Stomach smooth muscle (tissue), 2 donors: ENCODE data around the gene STX1B.

Experiments used
- H3K27ac ChIP-seq: one replicate; pipeline ENCODE4 v1.7.0; 2013; ENCODE audit warnings: mild to moderate bottlenecking, low read length, inconsistent platforms
- H3K27me3 ChIP-seq, 2 donors: one replicate each; pipeline ENCODE4 v1.7.0; 2013; ENCODE audit warnings: low read length in 2 of 2; ENCODE audit not compliant: insufficient read depth in 2 of 2, control insufficient read depth in 1 of 2
- H3K36me3 ChIP-seq, 2 donors: one replicate each; pipeline ENCODE4 v1.7.0; 2013; ENCODE audit warnings: low read length in 2 of 2; ENCODE audit not compliant: control insufficient read depth in 2 of 2, insufficient read depth in 2 of 2
- H3K4me1 ChIP-seq: one replicate; pipeline ENCODE4 v1.7.0; 2013; ENCODE audit warnings: low read length; ENCODE audit not compliant: control insufficient read depth, insufficient read depth
- H3K4me3 ChIP-seq, 2 donors: one replicate each; pipeline ENCODE4 v1.7.0; 2013; ENCODE audit warnings: low read length in 2 of 2
- H3K9ac ChIP-seq, 2 donors: one replicate each; pipeline ENCODE4 v1.7.0; 2013; ENCODE audit warnings: low read length in 2 of 2, mild to moderate bottlenecking in 1 of 2
- H3K9me3 ChIP-seq, 2 donors: one replicate each; pipeline ENCODE4 v1.7.0; 2013; ENCODE audit warnings: low read length in 2 of 2; ENCODE audit not compliant: control insufficient read depth in 2 of 2
- donor health status: healthy.
- donor health status: Pancreatic carcinoma.

Gene STX1B

GRCh38 chr16:30958175-30959079 is 52.0 kb downstream of the STX1B start:
- Histone ChIP-seq H3K27ac (peak overlapping the region; percentile 18), H3K36me3 (peaks cover 28 to 35% of the 10 kb centered on the region in 2 donors), H3K9me3 (no peaks in the 10 kb centered on the region), H3K4me3 (peak overlapping the region; percentile 57 to 91), H3K27me3 (no peaks in the 10 kb centered on the region), H3K9ac (peak overlapping the region; percentile 71 to 76), H3K4me1 (peaks cover 25% of the 10 kb centered on the region)

GRCh38 chr16:30957456-30958174 is 52.8 kb downstream of the STX1B start, which contains the start of gene SETD1A:
SETD1A (plus strand) TSS chr16:30957754; CDS start chr16:30958732, 978 bp downstream.
- Histone ChIP-seq H3K4me3 (peak within 1 kb of the TSS; percentile 91 to 98), H3K9ac (peak within 1 kb of the TSS; percentile 98 to 99), H3K4me1 (peaks cover 28% of the 10 kb centered on the region), H3K27ac (peak within 1 kb of the TSS; percentile 97), H3K36me3 (peaks cover 23 to 29% of the 10 kb centered on the region in 2 donors), H3K9me3 (no peaks in the 10 kb centered on the region), H3K27me3 (no peaks in the 10 kb centered on the region)

- Histone ChIP-seq H3K36me3 (peaks cover 18 to 25% of the 10 kb centered on the region in 2 donors), H3K4me1 (peaks cover 28% of the 10 kb centered on the region)
Observed at GRCh38 chr16:30956601-30957455, 53.6 kb downstream of the STX1B start.

GRCh38 chr16:30954993-30955392 is 55.4 kb downstream of the STX1B start:
- H3K27me3 ChIP-seq: no peaks in the 10 kb centered on the region
- H3K9ac ChIP-seq: no peak overlapping the region
- H3K36me3 ChIP-seq: peaks cover 4 to 8% of the 10 kb centered on the region in 2 donors
- no peak overlapping the region for H3K4me3 ChIP-seq
- no peak overlapping the region for H3K27ac ChIP-seq
- H3K4me1 ChIP-seq: peaks cover 46% of the 10 kb centered on the region
- no peaks in the 10 kb centered on the region for H3K9me3 ChIP-seq

More at GRCh38 chr16:30956601-30957455, 53.6 kb downstream of the STX1B start:
- no peaks in the 10 kb centered on the region for H3K27me3 ChIP-seq
- peak overlapping the region; percentile 97 for H3K27ac ChIP-seq
- no peaks in the 10 kb centered on the region for H3K9me3 ChIP-seq
- peak overlapping the region; percentile 91 to 98 for H3K4me3 ChIP-seq
- peak overlapping the region; percentile 98 to 99 for H3K9ac ChIP-seq

GRCh38 chr16:30953511-30954124 is 56.8 kb downstream of the STX1B start:
- Histone ChIP-seq H3K4me1 (peaks cover 43% of the 10 kb centered on the region), H3K27me3 (no peaks in the 10 kb centered on the region), H3K27ac (peak overlapping the region; percentile 41), H3K36me3 (no peaks in the 10 kb centered on the region), H3K9ac (no peak overlapping the region), H3K9me3 (no peaks in the 10 kb centered on the region), H3K4me3 (no peak overlapping the region)

GRCh38 chr16:30953111-30953510 is 57.3 kb downstream of the STX1B start:
- no peaks in the 10 kb centered on the region for H3K9me3 ChIP-seq
- H3K4me1 ChIP-seq: peaks cover 40% of the 10 kb centered on the region
- H3K27me3 ChIP-seq: no peaks in the 10 kb centered on the region
- peak overlapping the region; percentile 41 for H3K27ac ChIP-seq
- H3K9ac ChIP-seq: no peak overlapping the region
- no peak overlapping the region for H3K4me3 ChIP-seq
- no peaks in the 10 kb centered on the region for H3K36me3 ChIP-seq

GRCh38 chr16:30951750-30952149 is 58.7 kb downstream of the STX1B start:
- peak overlapping the region; percentile 85 for H3K27ac ChIP-seq
- no peaks in the 10 kb centered on the region for H3K9me3 ChIP-seq
- H3K4me1 ChIP-seq: peaks cover 42% of the 10 kb centered on the region
- H3K36me3 ChIP-seq: peaks cover 0 to 4% of the 10 kb centered on the region in 2 donors
- H3K9ac ChIP-seq: peak overlapping the region in 1 of 2 donors; percentile 5
- no peak overlapping the region for H3K4me3 ChIP-seq
- H3K27me3 ChIP-seq: no peaks in the 10 kb centered on the region

GRCh38 chr16:30951193-30951592 is 59.2 kb downstream of the STX1B start:
- Histone ChIP-seq H3K36me3 (peaks cover 0 to 4% of the 10 kb centered on the region in 2 donors), H3K9me3 (no peaks in the 10 kb centered on the region), H3K27me3 (no peaks in the 10 kb centered on the region), H3K4me3 (peak overlapping the region in 1 of 2 donors; percentile 80), H3K9ac (no peak overlapping the region), H3K4me1 (peaks cover 38% of the 10 kb centered on the region), H3K27ac (peak overlapping the region; percentile 85)

- Histone ChIP-seq H3K9me3 (no peaks in the 10 kb centered on the region), H3K4me3 (peak overlapping the region; percentile 80 to 93), H3K27ac (peak overlapping the region; percentile 85), H3K4me1 (peaks cover 38% of the 10 kb centered on the region), H3K36me3 (peaks cover 0 to 4% of the 10 kb centered on the region in 2 donors), H3K9ac (peak overlapping the region in 1 of 2 donors; percentile 81), H3K27me3 (no peaks in the 10 kb centered on the region)
Observed at GRCh38 chr16:30950516-30951065, 59.8 kb downstream of the STX1B start.
